ENCODE results near the gene DNAJB4. TPM values are rescaled to one million over a fixed set of nuclear protein-coding genes. Genes with fewer than 3 reads are reported as not detected.
"Not testable (repeated sequence)": the region's sequence is repeated elsewhere in the genome, so short reads cannot be mapped to it uniquely, and the experiment has no call there.

Gene DNAJB4
- total RNA-seq, 4 donors from 2014 or later = 38.0 to 70.9 (median 59.1) TPM

DNA sequence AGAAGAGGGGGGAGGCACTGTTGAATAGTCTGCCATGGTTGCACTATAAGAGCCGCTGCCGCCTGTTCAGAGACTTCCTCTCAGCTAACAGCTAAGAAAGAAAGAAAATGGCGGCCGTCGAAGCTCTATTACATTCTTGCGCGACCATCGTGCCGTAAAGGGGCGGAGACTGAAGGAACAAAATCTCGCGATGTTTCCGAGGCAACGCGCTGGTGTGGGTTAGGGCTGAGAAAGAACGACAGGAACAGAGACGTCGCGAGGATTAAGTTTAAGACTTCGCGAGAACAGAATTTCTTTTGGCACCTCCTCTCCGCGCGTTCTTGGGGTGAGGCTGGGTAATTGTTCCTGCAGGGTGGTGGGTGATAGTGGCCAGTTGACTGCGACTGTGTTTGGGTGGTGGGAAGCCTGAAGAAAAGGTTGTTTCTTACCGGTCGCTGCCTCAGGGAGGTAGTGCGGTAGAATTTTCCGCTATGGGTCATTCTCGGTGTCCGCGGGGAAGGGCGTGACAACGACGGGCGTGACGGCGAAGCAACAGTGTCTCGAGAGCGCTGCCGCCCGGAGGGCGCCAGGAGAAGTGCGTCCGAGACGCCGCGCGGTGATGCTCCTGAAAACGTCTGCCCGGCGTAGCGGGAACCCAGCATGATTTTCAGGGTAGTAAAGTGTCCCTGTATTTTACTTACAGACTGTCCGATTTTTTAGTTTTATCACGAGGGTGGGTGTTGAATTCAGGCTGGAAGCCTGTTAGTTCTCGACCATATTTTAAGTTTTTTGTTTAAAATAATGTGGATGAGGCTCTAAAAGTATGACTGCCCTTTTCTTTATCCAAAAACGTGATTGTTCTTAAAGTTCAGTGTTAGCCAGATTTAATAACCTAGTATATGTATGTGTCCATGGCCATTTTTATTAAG, 25.5 kb upstream of the DNAJB4 start, which contains the start of gene FUBP1:
FUBP1 (minus strand) TSS at position 104 of the 908 bp plus-strand sequence; CDS start at position 36, 68 bp downstream.
- intact Hi-C loops (cut with DNase I; ENCODE audit: low total_unique reads) = loop anchor here (10.0 kb wide), 1 partner anchor 136 kb away; no protein-coding TSS in a partner anchor
- Histone ChIP-seq H3K4me3 (peak within 1 kb of the TSS; percentile 71 to 78), H3K36me3 (no peaks in the 10 kb centered on the region), H3K9me3 (no peaks in the 10 kb centered on the region), H3K4me1 (peaks cover 0 to 5% of the 10 kb centered on the region in 2 donors), H3K27ac (peak within 1 kb of the TSS; percentile 97 to 100), H3K27me3 (no peaks in the 10 kb centered on the region)
- TF ChIP-seq POLR2A (IDR thresholded peaks at IDR 0.05) (peak; percentile 74 to 76), CTCF (IDR thresholded peaks at IDR 0.05) (peak; percentile 63 to 84 (median 71))
- peak; percentile 96 to 98 for DNase-seq

- H3K27ac ChIP-seq, DNase-seq, H3K4me1 ChIP-seq: not testable (repeated sequence)
Measured at GRCh38 chr1:77983352-77983996, 21.3 kb upstream of the DNAJB4 start.

GRCh38 chr1:77983997-77984355, 20.8 kb upstream of the DNAJB4 start:
- peaks cover 0 to 4% of the 10 kb centered on the region in 2 donors for H3K4me1 ChIP-seq
- H3K36me3 ChIP-seq = no peaks in the 10 kb centered on the region
- no peak overlapping the region for H3K27ac ChIP-seq
- no peaks in the 10 kb centered on the region for H3K27me3 ChIP-seq
- H3K9me3 ChIP-seq = no peaks in the 10 kb centered on the region
- TF ChIP-seq POLR2A (IDR thresholded peaks at IDR 0.05) (no peak), CTCF (IDR thresholded peaks at IDR 0.05) (no peak)
- intact Hi-C loops (cut with DNase I; ENCODE audit: low total_unique reads) = no loop called here
- DNase-seq = no peak
- H3K4me3 ChIP-seq = no peak overlapping the region

More at GRCh38 chr1:77983352-77983996, 21.3 kb upstream of the DNAJB4 start:
- H3K9me3 ChIP-seq; H3K4me3 ChIP-seq; H3K36me3 ChIP-seq; intact Hi-C loops (cut with DNase I; ENCODE audit: low total_unique reads); H3K27me3 ChIP-seq: not testable (repeated sequence)

DNA sequence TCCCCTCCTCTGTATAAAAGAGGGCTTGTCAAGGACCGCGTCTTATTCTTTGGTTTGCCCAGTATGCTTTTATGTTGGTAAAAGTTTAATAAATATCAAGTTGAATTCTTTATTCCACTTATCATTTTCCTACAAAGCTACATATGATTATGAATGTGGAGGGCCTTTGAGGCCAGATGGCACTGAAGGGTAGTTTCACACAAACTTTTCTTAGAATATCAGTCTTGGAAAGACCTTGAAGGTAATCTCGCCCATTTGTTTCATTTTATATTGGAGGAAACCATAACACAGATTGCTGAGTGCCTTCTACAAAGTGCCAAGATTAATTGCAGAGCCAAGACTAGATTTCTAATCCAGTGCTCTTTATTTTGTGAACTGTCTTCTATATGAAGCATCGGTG, 20.1 kb upstream of the DNAJB4 start:
- DNase-seq = no peak
- no peak overlapping the region for H3K27ac ChIP-seq
- TF ChIP-seq POLR2A (IDR thresholded peaks at IDR 0.05) = no peak
- TF ChIP-seq CTCF (IDR thresholded peaks at IDR 0.05) = no peak
- H3K9me3 ChIP-seq = no peaks in the 10 kb centered on the region
- intact Hi-C loops (cut with DNase I; ENCODE audit: low total_unique reads) = no loop called here
- no peaks in the 10 kb centered on the region for H3K36me3 ChIP-seq
- H3K27me3 ChIP-seq = no peaks in the 10 kb centered on the region
- no peak overlapping the region for H3K4me3 ChIP-seq
- H3K4me1 ChIP-seq = peaks cover 0 to 4% of the 10 kb centered on the region in 2 donors

DNA sequence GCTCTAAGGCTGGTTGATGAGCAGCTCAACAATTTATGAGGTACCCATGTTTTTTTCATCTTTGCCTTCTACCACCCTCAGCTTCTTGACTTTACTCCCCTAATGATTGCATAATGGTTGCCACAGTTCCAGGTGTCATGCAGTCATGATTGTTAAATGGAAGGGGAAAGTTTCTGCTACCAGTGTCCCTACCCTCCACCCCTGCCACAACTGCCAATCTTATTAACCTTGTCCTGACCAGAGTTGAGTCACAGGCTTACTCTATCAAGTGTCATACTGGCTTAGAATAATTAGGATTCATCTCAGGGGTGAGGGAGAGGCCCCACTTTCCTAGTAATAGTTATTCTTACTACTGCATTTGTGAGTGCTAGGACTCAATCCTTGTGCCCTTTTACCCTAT, 17.9 kb upstream of the DNAJB4 start:
- H3K9me3 ChIP-seq = no peaks in the 10 kb centered on the region
- no peak for DNase-seq
- TF ChIP-seq POLR2A (IDR thresholded peaks at IDR 0.05) = no peak
- TF ChIP-seq CTCF (IDR thresholded peaks at IDR 0.05) = no peak
- no peaks in the 10 kb centered on the region for H3K36me3 ChIP-seq
- no peak overlapping the region for H3K4me3 ChIP-seq
- peaks cover 0 to 4% of the 10 kb centered on the region in 2 donors for H3K4me1 ChIP-seq
- intact Hi-C loops (cut with DNase I; ENCODE audit: low total_unique reads) = no loop called here
- H3K27me3 ChIP-seq = no peaks in the 10 kb centered on the region
- no peak overlapping the region for H3K27ac ChIP-seq
